ENCODE results near the gene MAP6.
"Not testable (repeated sequence)": the region's sequence is repeated elsewhere in the genome, so short reads cannot be mapped to it uniquely, and the experiment has no call there.

MAP6 gene

GRCh38 chr11:75668451-75669297 is at the start of gene MAP6:
Gene MAP6 (minus strand): TSS chr11:75669038. CDS start chr11:75668369, 669 bp downstream.
- no peak for DNase-seq (ENCODE audit: low read depth)

GRCh38 chr11:75717608-75718418 is 49.0 kb upstream of the MAP6 start, which contains the start of gene MOGAT2:
Gene MOGAT2 (plus strand): TSS chr11:75717838. CDS start chr11:75717889, 51 bp downstream.
- no peak for DNase-seq (ENCODE audit: low read depth)

GRCh38 chr11:75716659-75717058 is 47.8 kb upstream of the MAP6 start:
- DNase-seq (ENCODE audit: low read depth): no peak

- no peak for DNase-seq (ENCODE audit: low read depth)
These were observed 46.9 kb upstream of the MAP6 start for GRCh38 chr11:75715688-75716087.

- DNase-seq (ENCODE audit: low read depth): no peak
These were observed 45.4 kb upstream of the MAP6 start for GRCh38 chr11:75714211-75714610.

GRCh38 chr11:75706260-75706729 is 37.5 kb upstream of the MAP6 start:
- DNase-seq (ENCODE audit: low read depth): peak; percentile 38

GRCh38 chr11:75705541-75705940 is 36.7 kb upstream of the MAP6 start:
- DNase-seq (ENCODE audit: low read depth): no peak

- DNase-seq (ENCODE audit: low read depth): no peak
These were observed 34.9 kb upstream of the MAP6 start for GRCh38 chr11:75703695-75704237.

GRCh38 chr11:75700940-75701339 is 32.1 kb upstream of the MAP6 start:
- no peak for DNase-seq (ENCODE audit: low read depth)

- DNase-seq (ENCODE audit: low read depth): no peak
These were observed 29.2 kb upstream of the MAP6 start for GRCh38 chr11:75697906-75698581.

- no peak for DNase-seq (ENCODE audit: low read depth)
These were observed 23.0 kb upstream of the MAP6 start for GRCh38 chr11:75691804-75692203.

GRCh38 chr11:75689863-75690609 is 21.2 kb upstream of the MAP6 start:
- no peak for DNase-seq (ENCODE audit: low read depth)

- DNase-seq (ENCODE audit: low read depth): not testable (repeated sequence)
These were observed 15.0 kb upstream of the MAP6 start for GRCh38 chr11:75683856-75684255.

- DNase-seq (ENCODE audit: low read depth): no peak
These were observed 10.7 kb upstream of the MAP6 start for GRCh38 chr11:75679566-75679965.

- no peak for DNase-seq (ENCODE audit: low read depth)
These were observed 9.9 kb upstream of the MAP6 start for GRCh38 chr11:75678620-75679259.

GRCh38 chr11:75677909-75678308 is 9.1 kb upstream of the MAP6 start:
- DNase-seq (ENCODE audit: low read depth): no peak

GRCh38 chr11:75677275-75677674 is 8.4 kb upstream of the MAP6 start:
- no peak for DNase-seq (ENCODE audit: low read depth)

- DNase-seq (ENCODE audit: low read depth): no peak
These were observed 5.2 kb upstream of the MAP6 start for GRCh38 chr11:75673977-75674582.

- DNase-seq (ENCODE audit: low read depth): no peak
These were observed 897 bp downstream of the MAP6 start for GRCh38 chr11:75667831-75668450.
